GM23248 (cell line): ENCODE measurements around the gene HOXB4. TPM values are rescaled to one million over a fixed set of nuclear protein-coding genes. Genes with fewer than 3 reads are reported as not detected.

Experiments
- DNase-seq: peaks from one replicate; pipeline ENCODE4 v3.0.0-alpha.2; 2015
- H2AFZ ChIP-seq: fragments of 200-600 bp; sonication (generic); 2 replicates; pipeline ENCODE4 v1.6.1; 2016; ENCODE audit warnings: antibody characterized with exemption
- H3F3A ChIP-seq: fragments of 200-600 bp; sonication (generic); 2 replicates; pipeline ENCODE4 v1.6.1; 2016; ENCODE audit warnings: mild to moderate bottlenecking, antibody characterized with exemption, mixed run types; ENCODE audit not compliant: insufficient read depth
- H3K27ac ChIP-seq: fragments of 200-600 bp; sonication (generic); 2 replicates; pipeline ENCODE4 v1.5.1; 2016; ENCODE audit warnings: mild to moderate bottlenecking
- H3K27me3 ChIP-seq: fragments of 200-600 bp; sonication (generic); replicated peaks from 2 replicates; pipeline ENCODE4 v1.6.1; 2016; ENCODE audit warnings: mild to moderate bottlenecking; ENCODE audit not compliant: insufficient read depth
- H3K36me3 ChIP-seq: fragments of 200-600 bp; sonication (generic); 2 replicates; pipeline ENCODE4 v1.6.1; 2016; ENCODE audit warnings: low read depth, mild to moderate bottlenecking
- H3K4me1 ChIP-seq: fragments of 200-600 bp; sonication (generic); 2 replicates; pipeline ENCODE4 v1.6.1; 2016; ENCODE audit warnings: mild to moderate bottlenecking; ENCODE audit not compliant: insufficient read depth
- H3K4me2 ChIP-seq: fragments of 200-600 bp; sonication (generic); one replicate; pipeline ENCODE4 v1.6.1; 2016; ENCODE audit warnings: mild to moderate bottlenecking; ENCODE audit not compliant: unreplicated experiment
- H3K4me3 ChIP-seq: fragments of 200-600 bp; sonication (generic); 2 replicates; pipeline ENCODE4 v1.5.1; 2016; ENCODE audit warnings: mild to moderate bottlenecking
- H3K79me2 ChIP-seq: fragments of 200-600 bp; sonication (generic); 2 replicates; pipeline ENCODE4 v1.6.1; 2016; ENCODE audit warnings: mild to moderate bottlenecking; ENCODE audit not compliant: insufficient read depth
- H3K9ac ChIP-seq: fragments of 200-600 bp; sonication (generic); 2 replicates; pipeline ENCODE4 v1.6.1; 2016; ENCODE audit warnings: mild to moderate bottlenecking
- H3K9me2 ChIP-seq: fragments of 200-600 bp; sonication (generic); 2 replicates; pipeline ENCODE4 v1.6.1; 2016; ENCODE audit warnings: mixed run types, mild to moderate bottlenecking, moderate library complexity; ENCODE audit not compliant: insufficient read depth
- H3K9me3 ChIP-seq: fragments of 200-600 bp; sonication (generic); one replicate; pipeline ENCODE4 v1.6.1; 2017; ENCODE audit warnings: low read depth
- H4K20me1 ChIP-seq: fragments of 200-600 bp; sonication (generic); 2 replicates; pipeline ENCODE4 v1.6.0; 2016; ENCODE audit not compliant: insufficient read depth
- EZH2 ChIP-seq: fragments of 200-600 bp; sonication (generic); IDR thresholded peaks from 2 replicates; pipeline ENCODE4 v1.6.1; 2018; ENCODE audit warnings: antibody characterized with exemption, mild to moderate bottlenecking; ENCODE audit not compliant: insufficient read depth, poor library complexity, severe bottlenecking
- EZH2phosphoT487 ChIP-seq: fragments of 200-600 bp; sonication (generic); IDR thresholded peaks from 2 replicates; pipeline ENCODE4 v1.6.1; 2018; ENCODE audit warnings: antibody characterized with exemption, moderate library complexity, mild to moderate bottlenecking, low read depth; ENCODE audit not compliant: insufficient read depth
- WGBS, 2 experiments: methylation state at CpG; one replicate each; pipeline ENCODE4 v1.1.6; 2015 to 2017; ENCODE audit warnings: low lambda C conversion rate in 2 of 2, low coverage in 1 of 2; ENCODE audit errors: missing lambda C conversion rate in 2 of 2; 5-methylcytosine and 5-hydroxymethylcytosine counted together
- in situ Hi-C: fragments of 300-500 bp; cut with MboI; formaldehyde crosslinking; loops from 2 replicates; pipeline ENCODE4 v1.15.0; 2020
- polyA plus RNA-seq: library from polyadenylated mRNA; unstranded; fragments of >200 nt; fragmentation: Nextera tagmentation; extraction: Ambion mirVana; gene quantifications from 2 replicates; pipeline ENCODE4 v1.2.1, GENCODE V29; 2016
- total RNA-seq: library from RNA; depleted of rRNA; stranded (reverse); fragments of >200 nt; shearing (Covaris generic); gene quantifications from 2 replicates; pipeline ENCODE4 v1.2.3, GENCODE V29; 2014

HOXB4 gene
- total and polyA plus RNA-seq, 2 experiments from 2014 or later, result 1.2 to 2.2 TPM

- Histone ChIP-seq H3K27me3 (no peaks in the 10 kb centered on the region), H3K79me2 (peaks cover 68% of the 10 kb centered on the region), H3K9me2 (no peaks in the 10 kb centered on the region), H3K4me1 (peaks cover 50% of the 10 kb centered on the region), H4K20me1 (no peaks in the 10 kb centered on the region), H3F3A (peaks cover 54% of the 10 kb centered on the region), H3K9me3 (no peaks in the 10 kb centered on the region), H3K27ac (peak within 1 kb of the TSS; percentile 96), H3K4me2 (peak within 1 kb of the TSS; percentile 93), H3K36me3 (no peaks in the 10 kb centered on the region; the same call in 1 of the 2 replicates), H3K9ac (peak within 1 kb of the TSS; percentile 99), H2AFZ (peak within 1 kb of the TSS; percentile 64), H3K4me3 (peak within 1 kb of the TSS; percentile 95)
- DNase-seq, result peak; percentile 82
- TF ChIP-seq EZH2 (no peak), EZH2phosphoT487 (no peak)
- 20 to 32% methylated on average over 11 to 12 of the region's 12 CpGs for WGBS, 2 experiments
- in situ Hi-C loops, result no loop called here
Measured at GRCh38 chr17:48545022-48545375, 33.2 kb downstream of the HOXB4 start, which contains the start of gene HOXB2. Gene HOXB2 (minus strand): TSS chr17:48545109. CDS start chr17:48544911, 198 bp downstream.

GRCh38 chr17:48544349-48545021, 33.7 kb downstream of the HOXB4 start:
- 1% methylated on average over 22 to 38 of the region's 38 CpGs for WGBS, 2 experiments
- in situ Hi-C loops, result no loop called here
- Histone ChIP-seq H3K27me3 (no peaks in the 10 kb centered on the region), H4K20me1 (no peaks in the 10 kb centered on the region), H3K79me2 (peaks cover 74% of the 10 kb centered on the region), H3K27ac (peak overlapping the region; percentile 96), H3F3A (peaks cover 59% of the 10 kb centered on the region), H3K36me3 (no peaks in the 10 kb centered on the region), H3K4me2 (peak overlapping the region; percentile 93), H3K9ac (peak overlapping the region; percentile 99), H3K9me3 (no peaks in the 10 kb centered on the region), H3K4me3 (peak overlapping the region; percentile 95), H3K9me2 (no peaks in the 10 kb centered on the region), H2AFZ (peak overlapping the region; percentile 64), H3K4me1 (peaks cover 50% of the 10 kb centered on the region)
- no peak for TF ChIP-seq EZH2
- TF ChIP-seq EZH2phosphoT487, result no peak
- peak; percentile 89 for DNase-seq

GRCh38 chr17:48543854-48544348, 34.2 kb downstream of the HOXB4 start:
- 0 to 1% methylated on average over 15 to 20 of the region's 20 CpGs for WGBS, 2 experiments

GRCh38 chr17:48543107-48543853, 34.9 kb downstream of the HOXB4 start:
- Histone ChIP-seq H3K9ac (peak overlapping the region; percentile 99), H4K20me1 (no peaks in the 10 kb centered on the region), H3K4me3 (peak overlapping the region; percentile 95), H3K27me3 (no peaks in the 10 kb centered on the region), H3K79me2 (peaks cover 69% of the 10 kb centered on the region), H3K4me1 (peaks cover 53% of the 10 kb centered on the region), H3K36me3 (no peaks in the 10 kb centered on the region), H3K27ac (peak overlapping the region; percentile 96), H3K9me2 (no peaks in the 10 kb centered on the region), H3K4me2 (peak overlapping the region; percentile 93), H3K9me3 (no peaks in the 10 kb centered on the region), H2AFZ (0 out of 2 replicates have a peak overlapping the region, but pooled peaks have one; percentile 64), H3F3A (peaks cover 57% of the 10 kb centered on the region)
- DNase-seq, result peak; percentile 75
- TF ChIP-seq EZH2, result no peak
- TF ChIP-seq EZH2phosphoT487, result no peak
- in situ Hi-C loops, result no loop called here
- WGBS, 2 experiments, result 1 to 2% methylated on average over 50 to 68 of the region's 72 CpGs

More at GRCh38 chr17:48543854-48544348, 34.2 kb downstream of the HOXB4 start:
- Histone ChIP-seq H3K9ac (peak overlapping the region; percentile 99), H3K27me3 (no peaks in the 10 kb centered on the region), H4K20me1 (no peaks in the 10 kb centered on the region), H2AFZ (peak overlapping the region; percentile 64), H3K36me3 (no peaks in the 10 kb centered on the region), H3K27ac (peak overlapping the region; percentile 96), H3K4me2 (peak overlapping the region; percentile 93), H3F3A (peaks cover 58% of the 10 kb centered on the region), H3K9me2 (no peaks in the 10 kb centered on the region), H3K79me2 (peaks cover 74% of the 10 kb centered on the region), H3K9me3 (no peaks in the 10 kb centered on the region), H3K4me1 (peaks cover 53% of the 10 kb centered on the region), H3K4me3 (peak overlapping the region; percentile 95)
- no peak for DNase-seq
- TF ChIP-seq EZH2, result no peak
- TF ChIP-seq EZH2phosphoT487, result no peak
- in situ Hi-C loops, result no loop called here
